IPS DF 6.9 (cell line): ENCODE data around the gene RETREG2.

Experiments
- DNase-seq: peaks from one replicate; pipeline ENCODE4 v3.0.0-alpha.2; 2013; ENCODE audit warnings: low read depth, low spot score
- H3K27ac ChIP-seq: one replicate; pipeline ENCODE4 v1.5.1; 2013; ENCODE audit warnings: low read length, control low read depth
- H3K27me3 ChIP-seq: 2 replicates; pipeline ENCODE4 v1.6.1; 2013; ENCODE audit warnings: mild to moderate bottlenecking, low read length; ENCODE audit not compliant: control insufficient read depth, insufficient read depth
- H3K36me3 ChIP-seq: 2 replicates; pipeline ENCODE4 v1.6.1; 2013; ENCODE audit warnings: low read length; ENCODE audit not compliant: control insufficient read depth, insufficient read depth
- H3K4me1 ChIP-seq: 2 replicates; pipeline ENCODE4 v1.6.1; 2013; ENCODE audit warnings: low read length; ENCODE audit not compliant: control insufficient read depth, insufficient read depth
- H3K4me3 ChIP-seq: 2 replicates; pipeline ENCODE4 v1.5.1; 2013; ENCODE audit warnings: mild to moderate bottlenecking, low read length
- H3K9me3 ChIP-seq: 2 replicates; pipeline ENCODE4 v1.6.1; 2013; ENCODE audit warnings: low read length, inconsistent platforms; ENCODE audit not compliant: control insufficient read depth, insufficient read depth
- WGBS: extraction: QIAGEN DNeasy Blood & Tissue Kit; methylation state at CpG from one replicate; pipeline ENCODE4 v1.1.7; 2013; ENCODE audit warnings: mixed read lengths, missing lambda C conversion rate; ENCODE audit not compliant: insufficient read length, insufficient coverage; 5-methylcytosine and 5-hydroxymethylcytosine counted together

Gene RETREG2

DNA sequence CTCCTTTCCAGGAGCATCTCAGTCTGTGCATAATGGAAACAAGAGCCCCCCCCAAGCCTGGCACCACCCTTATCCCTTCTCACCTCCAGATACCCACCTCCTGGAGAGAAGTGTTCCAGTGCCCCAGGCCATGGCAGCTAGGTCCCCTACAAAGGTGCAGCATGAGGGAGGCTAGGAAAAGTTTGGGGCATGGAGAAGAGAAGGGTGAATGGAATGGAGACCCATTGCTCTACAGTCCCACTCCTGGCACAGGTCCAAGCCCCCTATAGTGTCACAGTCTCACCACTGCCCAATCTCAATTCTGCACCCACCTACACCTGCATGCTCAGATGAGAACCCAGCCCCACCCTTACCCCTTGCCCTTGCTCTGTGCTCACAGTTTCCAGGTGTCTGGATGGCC lies 9.1 kb upstream of the RETREG2 start:
- Histone ChIP-seq H3K36me3 (no peaks in the 10 kb centered on the region), H3K27me3 (no peaks in the 10 kb centered on the region), H3K4me3 (no peak overlapping the region), H3K27ac (no peak overlapping the region), H3K9me3 (no peaks in the 10 kb centered on the region), H3K4me1 (no peaks in the 10 kb centered on the region)
- DNase-seq = no peak

GRCh38 chr2:219169930-219170654 lies 8.0 kb upstream of the RETREG2 start, which contains the start of gene SLC23A3:
Gene SLC23A3 (minus strand): TSS chr2:219170029. CDS start chr2:219169984, 45 bp downstream.
- no peaks in the 10 kb centered on the region for H3K27me3 ChIP-seq
- no peak for DNase-seq

DNA sequence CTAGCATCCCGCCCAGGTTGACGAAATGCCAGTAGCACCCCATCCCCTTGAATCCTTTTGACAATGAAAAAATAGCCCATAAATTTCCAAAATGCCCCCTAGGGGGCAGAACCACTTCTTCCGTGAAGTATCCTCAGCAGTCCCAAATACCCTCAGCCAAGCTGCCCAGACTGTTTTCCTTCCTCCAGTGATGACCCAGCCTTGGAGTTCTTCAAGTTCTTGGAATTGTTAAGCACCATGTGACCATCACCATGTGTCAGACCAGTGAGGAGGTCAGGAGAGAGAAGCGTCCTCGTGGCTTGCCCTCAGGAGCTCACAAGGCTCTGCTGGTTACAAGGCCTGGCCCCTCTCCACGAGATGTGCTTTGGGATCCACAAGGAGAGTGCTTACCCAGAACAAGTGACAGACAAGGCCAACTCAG lies 6.8 kb upstream of the RETREG2 start:
- no peaks in the 10 kb centered on the region for H3K9me3 ChIP-seq
- peaks cover 1% of the 10 kb centered on the region; the same call in 1 of the 2 replicates for H3K4me1 ChIP-seq
- no peak overlapping the region for H3K4me3 ChIP-seq
- no peak overlapping the region for H3K27ac ChIP-seq
- no peak for DNase-seq
- no CpG with 5 or more reads among the region's 6 CpGs for WGBS
- no peaks in the 10 kb centered on the region for H3K36me3 ChIP-seq
- H3K27me3 ChIP-seq = no peaks in the 10 kb centered on the region

More at GRCh38 chr2:219169930-219170654, 8.0 kb upstream of the RETREG2 start, which contains the start of gene SLC23A3:
- Histone ChIP-seq H3K4me1 (no peaks in the 10 kb centered on the region), H3K4me3 (no peak within 1 kb of the TSS), H3K9me3 (no peaks in the 10 kb centered on the region), H3K27ac (no peak within 1 kb of the TSS), H3K36me3 (no peaks in the 10 kb centered on the region)
- no CpG with 5 or more reads among the region's 10 CpGs for WGBS

DNA sequence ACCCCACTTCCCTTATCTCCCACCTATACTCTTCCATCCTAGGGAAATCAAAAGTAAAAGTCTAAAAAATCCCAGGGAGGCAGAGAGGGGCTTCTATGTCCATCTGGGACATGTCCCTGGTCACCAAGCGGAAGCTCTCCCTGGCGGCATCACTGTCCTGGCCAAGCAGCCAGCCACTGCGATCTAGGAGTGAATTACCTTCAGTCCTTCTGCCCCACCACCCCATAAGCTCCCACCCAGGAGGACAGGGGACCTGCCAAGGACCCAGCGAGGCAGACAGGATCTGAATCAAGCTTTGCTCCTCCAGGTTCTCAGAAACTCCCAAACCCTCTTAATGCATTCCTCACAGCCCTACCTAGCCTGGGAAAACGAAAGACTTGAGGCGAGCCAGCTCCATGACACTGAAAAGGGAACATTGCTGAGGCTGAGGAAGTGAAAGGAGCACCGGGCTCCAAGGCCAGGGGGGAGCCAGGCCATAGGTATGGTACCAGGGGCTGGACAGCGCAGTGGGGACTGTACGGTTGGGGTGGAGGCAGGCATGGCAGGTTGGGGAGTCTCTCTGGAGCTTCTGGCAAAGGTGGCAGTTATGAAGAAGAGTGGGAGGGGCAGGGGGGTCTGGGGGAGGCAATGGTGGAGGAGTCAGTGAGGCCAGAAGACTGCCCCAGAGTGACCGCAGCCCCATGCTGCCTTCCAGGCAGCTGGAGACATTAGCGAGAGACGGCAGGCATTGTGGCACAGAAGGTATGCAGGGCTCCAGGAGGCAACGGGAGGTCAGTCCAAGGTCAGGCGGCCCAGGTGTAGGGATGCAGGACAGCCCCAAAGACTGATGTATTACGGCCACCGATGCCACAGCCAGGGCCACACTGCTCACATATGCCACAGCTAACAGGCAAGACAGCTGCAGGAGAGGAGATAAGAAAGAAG lies 5.6 kb upstream of the RETREG2 start:
- H3K36me3 ChIP-seq = no peaks in the 10 kb centered on the region
- H3K27ac ChIP-seq = no peak overlapping the region
- H3K4me3 ChIP-seq = no peak overlapping the region
- H3K27me3 ChIP-seq = no peaks in the 10 kb centered on the region
- H3K9me3 ChIP-seq = no peaks in the 10 kb centered on the region
- no peak for DNase-seq
- peaks cover 1% of the 10 kb centered on the region; the same call in 1 of the 2 replicates for H3K4me1 ChIP-seq
- no CpG with 5 or more reads among the region's 16 CpGs for WGBS

- no peaks in the 10 kb centered on the region for H3K27me3 ChIP-seq
- no peaks in the 10 kb centered on the region for H3K9me3 ChIP-seq
- H3K4me3 ChIP-seq = no peak overlapping the region
- no peak overlapping the region for H3K27ac ChIP-seq
- no peak for DNase-seq
- WGBS = no CpG with 5 or more reads among the region's 6 CpGs
- no peaks in the 10 kb centered on the region for H3K36me3 ChIP-seq
- H3K4me1 ChIP-seq = peaks cover 1% of the 10 kb centered on the region; the same call in 1 of the 2 replicates
Measured at GRCh38 chr2:219173176-219173575, 4.9 kb upstream of the RETREG2 start.

GRCh38 chr2:219174146-219174545 lies 3.9 kb upstream of the RETREG2 start:
- no peak for DNase-seq
- no peaks in the 10 kb centered on the region for H3K27me3 ChIP-seq
- H3K9me3 ChIP-seq = no peaks in the 10 kb centered on the region
- WGBS = no CpG with 5 or more reads among the region's 3 CpGs
- H3K4me3 ChIP-seq = no peak overlapping the region
- no peaks in the 10 kb centered on the region for H3K36me3 ChIP-seq
- H3K4me1 ChIP-seq = peaks cover 2% of the 10 kb centered on the region; the same call in 1 of the 2 replicates
- no peak overlapping the region for H3K27ac ChIP-seq

DNA sequence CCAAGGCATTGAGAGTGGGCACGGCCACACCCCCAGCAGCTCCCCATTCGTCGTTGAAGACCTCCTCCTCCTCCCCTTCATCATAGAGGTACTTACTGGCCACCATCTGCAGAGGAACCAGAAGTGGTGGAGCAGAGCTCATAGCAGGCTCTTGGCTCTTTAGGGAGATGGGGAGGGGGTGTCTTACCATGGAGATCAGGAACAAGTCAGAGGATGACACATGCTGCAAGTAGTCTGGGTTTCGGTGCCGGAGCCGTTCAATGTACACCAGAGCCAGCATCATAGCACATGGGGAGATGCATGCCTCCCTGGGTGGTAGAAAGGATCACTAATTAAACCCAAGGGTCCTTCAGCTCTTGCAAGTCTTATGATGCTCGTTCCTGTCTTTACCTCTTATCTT lies 3.3 kb upstream of the RETREG2 start:
- no CpG with 5 or more reads among the region's 7 CpGs for WGBS
- no peaks in the 10 kb centered on the region for H3K36me3 ChIP-seq
- H3K4me1 ChIP-seq = peaks cover 2% of the 10 kb centered on the region; the same call in 1 of the 2 replicates
- DNase-seq = no peak
- H3K4me3 ChIP-seq = no peak overlapping the region
- no peak overlapping the region for H3K27ac ChIP-seq
- H3K9me3 ChIP-seq = no peaks in the 10 kb centered on the region
- H3K27me3 ChIP-seq = no peaks in the 10 kb centered on the region

GRCh38 chr2:219175486-219175885 lies 2.6 kb upstream of the RETREG2 start:
- no peak for DNase-seq
- Histone ChIP-seq H3K27me3 (no peaks in the 10 kb centered on the region), H3K4me3 (no peak overlapping the region), H3K4me1 (peaks cover 2% of the 10 kb centered on the region; the same call in 1 of the 2 replicates), H3K9me3 (no peaks in the 10 kb centered on the region), H3K36me3 (peaks cover 6% of the 10 kb centered on the region; the same call in 1 of the 2 replicates), H3K27ac (no peak overlapping the region)
- WGBS = no CpG with 5 or more reads among the region's 7 CpGs

GRCh38 chr2:219175928-219176817 lies 1.9 kb upstream of the RETREG2 start:
- Histone ChIP-seq H3K9me3 (no peaks in the 10 kb centered on the region), H3K4me3 (peak overlapping the region; percentile 94), H3K36me3 (peaks cover 11% of the 10 kb centered on the region), H3K27me3 (no peaks in the 10 kb centered on the region), H3K27ac (no peak overlapping the region), H3K4me1 (peaks cover 2% of the 10 kb centered on the region; the same call in 1 of the 2 replicates)
- DNase-seq = no peak
- WGBS = no CpG with 5 or more reads among the region's 45 CpGs
